ENCODE results near the gene DRC1.
A peak's percentile ranks its signal among the peaks of the same experiment; 100 is the strongest.

Gene DRC1

DNA sequence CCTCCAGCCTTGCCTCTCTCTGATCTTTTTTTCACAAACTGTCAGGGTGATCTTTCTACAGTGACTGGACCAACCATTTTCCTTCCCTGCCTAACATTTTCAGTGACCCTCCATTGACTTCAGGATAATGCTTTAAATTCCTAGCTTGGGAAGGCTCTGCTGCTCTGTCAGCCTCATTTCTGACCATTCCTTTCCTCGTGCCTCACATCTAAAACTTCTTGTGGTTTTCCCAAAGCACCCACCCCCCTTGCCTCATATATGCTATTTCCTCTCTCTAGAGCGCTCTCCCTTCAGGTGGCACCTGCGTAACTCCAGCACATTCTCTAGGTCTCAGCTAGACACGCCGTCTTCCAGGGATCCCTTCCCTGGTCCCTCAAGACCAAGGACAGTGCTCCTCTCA lies 37.2 kb downstream of the DRC1 start:
- Histone ChIP-seq H3K79me2 (ENCODE audit: control insufficient read depth, insufficient read depth, low read length) (no peaks in the 10 kb centered on the region), H4K8ac (ENCODE audit: low read depth, low read length) (no peak overlapping the region)

DNA sequence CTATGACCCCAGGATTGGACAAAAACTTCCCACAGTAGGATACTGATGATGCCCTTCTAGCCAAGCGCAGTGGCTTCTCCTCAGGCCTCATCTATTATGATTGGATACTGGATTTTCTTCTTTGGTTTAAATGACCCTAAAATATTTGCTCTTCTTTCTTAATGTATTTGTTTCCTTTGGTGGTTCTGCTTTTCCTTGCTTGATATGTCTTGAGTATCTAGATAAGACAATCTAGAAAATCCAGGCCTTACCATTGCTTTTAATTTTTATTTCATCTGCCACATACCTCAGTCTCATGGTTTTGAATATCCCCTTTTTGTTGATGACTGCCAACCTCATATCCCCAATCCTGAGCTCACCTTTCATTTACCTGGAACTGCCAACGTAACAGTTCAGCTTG lies 40.6 kb downstream of the DRC1 start:
- no peak overlapping the region for H3K9ac ChIP-seq (ENCODE audit: low read length)
- H3K36me3 ChIP-seq (ENCODE audit: control insufficient read depth, insufficient read depth, low read length) = no peaks in the 10 kb centered on the region
- H2BK120ac ChIP-seq (ENCODE audit: low read depth, low read length) = no peak overlapping the region
- no peaks in the 10 kb centered on the region for H3K79me1 ChIP-seq (ENCODE audit: low read length)
- no peaks in the 10 kb centered on the region for H3K27me3 ChIP-seq (ENCODE audit: insufficient read depth, low read length, poor library complexity)
- no peak overlapping the region for H2AK5ac ChIP-seq (ENCODE audit: low read length)
- H3K23ac ChIP-seq (ENCODE audit: low read length) = no peak overlapping the region
- no peak overlapping the region for H3K4ac ChIP-seq (ENCODE audit: low read depth, low read length)
- no peak overlapping the region for H4K8ac ChIP-seq (ENCODE audit: low read depth, low read length)
- no peak overlapping the region for H2BK15ac ChIP-seq (replicated peaks; ENCODE audit: low read depth)
- no peak overlapping the region for H3K4me2 ChIP-seq (ENCODE audit: low read length)
- H4K5ac ChIP-seq (ENCODE audit: low read length) = no peak overlapping the region
- H3K18ac ChIP-seq (ENCODE audit: low read length) = no peak overlapping the region
- no peak for DNase-seq
- H3K56ac ChIP-seq (ENCODE audit: low read length) = no peak overlapping the region
- no peak overlapping the region for H3K4me3 ChIP-seq (ENCODE audit: low read length)
- H3K79me2 ChIP-seq (ENCODE audit: control insufficient read depth, insufficient read depth, low read length) = no peaks in the 10 kb centered on the region
- no peak overlapping the region for H2BK5ac ChIP-seq (ENCODE audit: low read length)
- H3K4me1 ChIP-seq (ENCODE audit: control insufficient read depth, low read depth, low read length) = no peaks in the 10 kb centered on the region
- no CpG with 5 or more reads among the region's 2 CpGs for WGBS (ENCODE audit: extremely low coverage, insufficient coverage, low lambda C conversion rate)
- H3K27ac ChIP-seq (ENCODE audit: low read depth, low read length) = no peak overlapping the region

More for the DNA sequence above, 37.2 kb downstream of the DRC1 start:
- Histone ChIP-seq H3K4ac (ENCODE audit: low read depth, low read length) (no peak overlapping the region), H3K27ac (ENCODE audit: low read depth, low read length) (no peak overlapping the region), H3K4me1 (ENCODE audit: control insufficient read depth, low read depth, low read length) (no peaks in the 10 kb centered on the region), H2BK15ac (replicated peaks; ENCODE audit: low read depth) (no peak overlapping the region), H3K79me1 (ENCODE audit: low read length) (no peaks in the 10 kb centered on the region), H3K4me2 (ENCODE audit: low read length) (no peak overlapping the region), H3K56ac (ENCODE audit: low read length) (no peak overlapping the region), H3K36me3 (ENCODE audit: control insufficient read depth, insufficient read depth, low read length) (no peaks in the 10 kb centered on the region), H3K9ac (ENCODE audit: low read length) (no peak overlapping the region), H3K18ac (ENCODE audit: low read length) (no peak overlapping the region), H3K23ac (ENCODE audit: low read length) (no peak overlapping the region), H3K4me3 (ENCODE audit: low read length) (no peak overlapping the region), H4K5ac (ENCODE audit: low read length) (no peak overlapping the region), H2BK5ac (ENCODE audit: low read length) (no peak overlapping the region), H2BK120ac (ENCODE audit: low read depth, low read length) (no peak overlapping the region), H3K27me3 (ENCODE audit: insufficient read depth, low read length, poor library complexity) (no peaks in the 10 kb centered on the region), H2AK5ac (ENCODE audit: low read length) (no peak overlapping the region)
- peak; percentile 26 for DNase-seq
- WGBS (ENCODE audit: extremely low coverage, insufficient coverage, low lambda C conversion rate) = no CpG with 5 or more reads among the region's 5 CpGs

DNA sequence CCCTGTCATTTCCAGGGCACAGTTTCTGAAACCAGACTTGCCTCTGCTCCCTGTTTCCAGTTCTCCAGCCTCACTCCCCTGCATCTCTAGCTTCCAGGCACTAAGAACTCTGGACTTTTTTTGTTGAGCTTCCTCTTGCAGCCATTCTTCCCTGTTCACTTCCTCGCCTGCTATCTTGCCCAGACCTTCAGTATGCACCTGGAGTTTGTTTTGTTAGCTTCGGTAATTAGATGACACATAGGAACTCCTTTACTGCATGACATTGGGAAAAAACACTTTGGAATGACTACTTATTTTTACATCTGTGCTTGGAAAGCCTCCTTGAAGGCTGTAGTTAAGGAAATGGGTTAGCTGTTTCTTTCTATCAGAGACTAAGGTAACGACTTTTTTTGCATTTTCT lies 41.0 kb downstream of the DRC1 start:
- H3K18ac ChIP-seq (ENCODE audit: low read length) = no peak overlapping the region
- no peak overlapping the region for H4K5ac ChIP-seq (ENCODE audit: low read length)
- H2AK5ac ChIP-seq (ENCODE audit: low read length) = no peak overlapping the region
- no peaks in the 10 kb centered on the region for H3K79me2 ChIP-seq (ENCODE audit: control insufficient read depth, insufficient read depth, low read length)
- H3K4me3 ChIP-seq (ENCODE audit: low read length) = no peak overlapping the region
- H2BK15ac ChIP-seq (replicated peaks; ENCODE audit: low read depth) = no peak overlapping the region
- no peaks in the 10 kb centered on the region for H3K79me1 ChIP-seq (ENCODE audit: low read length)
- no peak for DNase-seq
- no CpG with 5 or more reads among the region's 3 CpGs for WGBS (ENCODE audit: extremely low coverage, insufficient coverage, low lambda C conversion rate)
- no peak overlapping the region for H3K9ac ChIP-seq (ENCODE audit: low read length)
- no peak overlapping the region for H2BK120ac ChIP-seq (ENCODE audit: low read depth, low read length)
- no peak overlapping the region for H3K4ac ChIP-seq (ENCODE audit: low read depth, low read length)
- no peaks in the 10 kb centered on the region for H3K4me1 ChIP-seq (ENCODE audit: control insufficient read depth, low read depth, low read length)
- H3K23ac ChIP-seq (ENCODE audit: low read length) = no peak overlapping the region
- H3K27me3 ChIP-seq (ENCODE audit: insufficient read depth, low read length, poor library complexity) = no peaks in the 10 kb centered on the region
- no peak overlapping the region for H4K8ac ChIP-seq (ENCODE audit: low read depth, low read length)
- H3K4me2 ChIP-seq (ENCODE audit: low read length) = no peak overlapping the region
- H3K27ac ChIP-seq (ENCODE audit: low read depth, low read length) = no peak overlapping the region
- no peak overlapping the region for H3K56ac ChIP-seq (ENCODE audit: low read length)
- no peaks in the 10 kb centered on the region for H3K36me3 ChIP-seq (ENCODE audit: control insufficient read depth, insufficient read depth, low read length)
- H2BK5ac ChIP-seq (ENCODE audit: low read length) = no peak overlapping the region

DNA sequence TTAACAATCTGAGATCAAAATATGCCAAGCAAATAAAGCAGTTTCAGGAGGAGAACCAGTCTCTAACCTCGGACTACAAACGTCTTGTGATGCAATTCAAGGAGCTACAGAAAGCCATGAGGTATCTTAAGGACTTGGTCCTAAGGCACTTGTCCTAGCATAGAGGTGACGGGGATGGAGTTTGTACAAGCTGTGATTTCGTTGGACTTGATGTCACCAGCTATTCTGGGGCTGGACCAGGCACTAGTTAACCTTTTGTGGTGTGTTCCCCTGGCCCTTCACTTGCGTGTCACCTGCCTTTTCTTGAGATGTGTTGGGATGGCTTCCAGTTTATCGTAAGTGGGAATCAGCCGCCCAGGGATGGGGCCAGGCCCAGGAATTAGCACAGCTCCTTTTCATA lies 42.5 kb downstream of the DRC1 start:
- Histone ChIP-seq H2BK120ac (ENCODE audit: low read depth, low read length) (no peak overlapping the region), H4K5ac (ENCODE audit: low read length) (no peak overlapping the region), H2BK5ac (ENCODE audit: low read length) (no peak overlapping the region), H3K56ac (ENCODE audit: low read length) (no peak overlapping the region), H4K8ac (ENCODE audit: low read depth, low read length) (no peak overlapping the region), H3K4me1 (ENCODE audit: control insufficient read depth, low read depth, low read length) (no peaks in the 10 kb centered on the region), H3K79me1 (ENCODE audit: low read length) (no peaks in the 10 kb centered on the region), H2AK5ac (ENCODE audit: low read length) (no peak overlapping the region), H3K18ac (ENCODE audit: low read length) (no peak overlapping the region), H3K23ac (ENCODE audit: low read length) (no peak overlapping the region), H3K27me3 (ENCODE audit: insufficient read depth, low read length, poor library complexity) (no peaks in the 10 kb centered on the region), H3K36me3 (ENCODE audit: control insufficient read depth, insufficient read depth, low read length) (no peaks in the 10 kb centered on the region), H3K9ac (ENCODE audit: low read length) (no peak overlapping the region), H2BK15ac (replicated peaks; ENCODE audit: low read depth) (no peak overlapping the region), H3K79me2 (ENCODE audit: control insufficient read depth, insufficient read depth, low read length) (no peaks in the 10 kb centered on the region), H3K4me3 (ENCODE audit: low read length) (no peak overlapping the region), H3K4me2 (ENCODE audit: low read length) (no peak overlapping the region), H3K27ac (ENCODE audit: low read depth, low read length) (no peak overlapping the region), H3K4ac (ENCODE audit: low read depth, low read length) (no peak overlapping the region)
- DNase-seq = no peak
- no CpG with 5 or more reads among the region's 7 CpGs for WGBS (ENCODE audit: extremely low coverage, insufficient coverage, low lambda C conversion rate)

DNA sequence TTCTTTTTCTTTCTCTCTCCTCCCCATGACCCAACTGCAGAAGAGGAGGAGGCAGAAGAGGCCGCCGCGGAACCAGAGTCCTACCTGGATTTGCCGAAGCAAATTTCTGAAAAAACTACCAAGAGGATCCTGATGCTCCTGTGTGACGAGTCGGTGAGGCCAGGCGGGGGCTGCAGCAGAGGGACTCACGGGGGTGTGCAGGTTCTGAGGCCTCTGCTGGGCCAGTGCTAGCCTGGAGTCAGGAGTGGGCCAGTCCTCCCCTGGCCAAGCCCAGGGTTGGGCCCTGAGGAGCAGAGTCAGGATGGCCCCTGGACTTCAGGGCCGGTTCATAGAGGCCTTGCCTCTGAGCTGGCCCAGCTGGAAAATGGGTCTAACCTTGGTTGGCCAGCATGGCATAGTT lies 46.9 kb downstream of the DRC1 start:
- no peak overlapping the region for H3K23ac ChIP-seq (ENCODE audit: low read length)
- no peak for DNase-seq
- H2BK120ac ChIP-seq (ENCODE audit: low read depth, low read length) = no peak overlapping the region
- no peak overlapping the region for H3K4me3 ChIP-seq (ENCODE audit: low read length)
- no peak overlapping the region for H3K27ac ChIP-seq (ENCODE audit: low read depth, low read length)
- H2BK15ac ChIP-seq (replicated peaks; ENCODE audit: low read depth) = no peak overlapping the region
- no peaks in the 10 kb centered on the region for H3K36me3 ChIP-seq (ENCODE audit: control insufficient read depth, insufficient read depth, low read length)
- no peaks in the 10 kb centered on the region for H3K79me2 ChIP-seq (ENCODE audit: control insufficient read depth, insufficient read depth, low read length)
- H4K5ac ChIP-seq (ENCODE audit: low read length) = no peak overlapping the region
- H3K27me3 ChIP-seq (ENCODE audit: insufficient read depth, low read length, poor library complexity) = no peaks in the 10 kb centered on the region
- no peak overlapping the region for H2AK5ac ChIP-seq (ENCODE audit: low read length)
- H4K8ac ChIP-seq (ENCODE audit: low read depth, low read length) = no peak overlapping the region
- no peak overlapping the region for H3K18ac ChIP-seq (ENCODE audit: low read length)
- no peak overlapping the region for H3K4ac ChIP-seq (ENCODE audit: low read depth, low read length)
- no peak overlapping the region for H2BK5ac ChIP-seq (ENCODE audit: low read length)
- no peak overlapping the region for H3K9ac ChIP-seq (ENCODE audit: low read length)
- H3K56ac ChIP-seq (ENCODE audit: low read length) = no peak overlapping the region
- no peaks in the 10 kb centered on the region for H3K4me1 ChIP-seq (ENCODE audit: control insufficient read depth, low read depth, low read length)
- no peaks in the 10 kb centered on the region for H3K79me1 ChIP-seq (ENCODE audit: low read length)
- no CpG with 5 or more reads among the region's 9 CpGs for WGBS (ENCODE audit: extremely low coverage, insufficient coverage, low lambda C conversion rate)
- H3K4me2 ChIP-seq (ENCODE audit: low read length) = no peak overlapping the region

DNA sequence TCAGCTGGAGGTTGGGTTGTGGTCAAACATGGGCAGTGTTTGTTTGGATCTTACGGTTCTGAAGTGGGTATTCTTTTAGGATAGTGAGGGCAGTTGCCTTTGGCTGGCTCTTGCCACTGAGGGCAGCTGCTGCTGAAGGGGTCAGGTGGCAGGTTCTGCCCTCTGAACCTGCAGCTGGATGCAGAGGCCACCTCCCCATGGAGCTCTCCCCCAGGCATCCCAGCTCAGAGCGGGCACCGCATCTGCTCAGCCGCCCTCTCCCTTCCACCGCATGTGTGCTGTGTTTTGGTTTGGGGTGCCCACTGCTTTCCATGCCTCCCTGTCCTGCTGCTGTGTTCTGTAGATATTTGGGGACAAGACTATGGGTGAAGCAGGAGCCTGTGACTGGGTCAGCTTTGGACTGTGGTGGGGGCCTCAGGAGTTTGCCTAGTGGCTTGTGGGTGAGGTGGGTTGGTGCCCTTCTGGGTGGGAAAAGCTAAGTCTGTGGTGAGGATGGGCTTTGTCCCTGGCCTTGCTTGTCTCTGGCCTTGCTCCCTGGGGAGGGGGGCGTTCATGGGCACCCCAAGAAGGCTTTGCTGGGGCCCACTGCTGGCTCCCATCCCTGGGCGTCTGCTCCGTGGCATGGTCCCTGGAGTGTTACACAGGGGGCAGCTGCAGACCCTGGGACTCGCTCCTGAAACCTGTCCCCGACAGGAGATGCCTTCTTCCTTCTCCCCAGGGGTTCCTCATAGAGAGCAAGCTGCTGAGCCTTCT lies 47.7 kb downstream of the DRC1 start:
- H3K27ac ChIP-seq (ENCODE audit: low read depth, low read length) = no peak overlapping the region
- no peaks in the 10 kb centered on the region for H3K4me1 ChIP-seq (ENCODE audit: control insufficient read depth, low read depth, low read length)
- H3K4me3 ChIP-seq (ENCODE audit: low read length) = no peak overlapping the region
- no peak overlapping the region for H4K5ac ChIP-seq (ENCODE audit: low read length)
- H3K36me3 ChIP-seq (ENCODE audit: control insufficient read depth, insufficient read depth, low read length) = no peaks in the 10 kb centered on the region
- no peak overlapping the region for H2BK5ac ChIP-seq (ENCODE audit: low read length)
- H3K18ac ChIP-seq (ENCODE audit: low read length) = no peak overlapping the region
- H2AK5ac ChIP-seq (ENCODE audit: low read length) = no peak overlapping the region
- no peak overlapping the region for H2BK15ac ChIP-seq (replicated peaks; ENCODE audit: low read depth)
- no peak overlapping the region for H2BK120ac ChIP-seq (ENCODE audit: low read depth, low read length)
- no peaks in the 10 kb centered on the region for H3K79me1 ChIP-seq (ENCODE audit: low read length)
- no peak overlapping the region for H3K4ac ChIP-seq (ENCODE audit: low read depth, low read length)
- H3K4me2 ChIP-seq (ENCODE audit: low read length) = no peak overlapping the region
- H3K9ac ChIP-seq (ENCODE audit: low read length) = no peak overlapping the region
- H3K79me2 ChIP-seq (ENCODE audit: control insufficient read depth, insufficient read depth, low read length) = no peaks in the 10 kb centered on the region
- no peak overlapping the region for H3K56ac ChIP-seq (ENCODE audit: low read length)
- no peak for DNase-seq
- H3K23ac ChIP-seq (ENCODE audit: low read length) = no peak overlapping the region
- H3K27me3 ChIP-seq (ENCODE audit: insufficient read depth, low read length, poor library complexity) = no peaks in the 10 kb centered on the region
- no CpG with 5 or more reads among the region's 10 CpGs for WGBS (ENCODE audit: extremely low coverage, insufficient coverage, low lambda C conversion rate)
- H4K8ac ChIP-seq (ENCODE audit: low read depth, low read length) = no peak overlapping the region

Measured in mesendoderm (in vitro differentiated cells).